Stimulated activated CD4-positive, alpha-beta T cell treated with anti-CD3 and anti-CD28 coated beads, Interleukin-15, amount 100 ng/mL, for 48 hours (primary cell): ENCODE measurements around the gene GRIA2.

Experiments
- DNase-seq, 2 donors: peaks; one replicate each; pipeline ENCODE4 v3.0.0-alpha.2; 2020; ENCODE audit warnings: low read depth in 2 of 2

Gene GRIA2

GRCh38 chr4:157372154-157372553, 151.6 kb downstream of the GRIA2 start:
- no peak for DNase-seq

GRCh38 chr4:157372567-157372966, 152.0 kb downstream of the GRIA2 start:
- no peak for DNase-seq

DNA sequence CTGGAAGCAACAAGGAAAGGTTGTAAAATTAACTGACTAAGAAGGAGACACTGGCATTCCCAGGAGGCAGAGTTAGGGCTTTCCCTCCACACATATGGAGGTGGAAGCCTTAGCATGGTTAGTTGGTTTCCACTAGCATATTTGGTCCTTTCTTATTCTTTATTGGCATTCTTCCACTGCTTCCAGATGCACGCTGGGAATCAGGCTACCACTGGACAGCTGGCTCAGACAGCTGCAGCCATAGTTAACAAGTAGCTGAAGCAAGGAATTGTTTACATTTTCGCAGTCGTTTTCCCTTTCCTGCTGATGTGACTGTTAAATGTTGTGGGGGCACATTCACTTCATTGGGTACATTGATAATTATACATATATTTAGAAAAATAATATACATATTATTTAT, 169.2 kb downstream of the GRIA2 start:
- no peak for DNase-seq

- no peak for DNase-seq
Observed at GRCh38 chr4:157405070-157405469, 184.5 kb downstream of the GRIA2 start.
